A673 (cell line): ENCODE data around the gene ANXA5.

Experiments used
- CTCF ChIP-seq: fragments of 300-800, 200-600 bp; sonication (generic); conservative IDR thresholded peaks from 2 replicates; pipeline ENCODE4 v1.5.1; 2017; ENCODE audit warnings: low read depth, mild to moderate bottlenecking, antibody characterized with exemption, low read length, moderate library complexity, mixed read lengths
- EZH2 ChIP-seq: fragments of 200-600 bp; sonication (generic); IDR thresholded peaks from 2 replicates; pipeline ENCODE4 v1.6.1; 2017; ENCODE audit warnings: borderline replicate concordance, low read depth, mild to moderate bottlenecking, mixed read lengths, antibody characterized with exemption, low read length; ENCODE audit not compliant: poor library complexity, severe bottlenecking

GRCh38 chr4:121662225-121662624 lies 34.6 kb downstream of the ANXA5 start:
- TF ChIP-seq CTCF (no peak), EZH2 (no peak)
